ENCODE results near the gene SALL3.

Gene SALL3

DNA sequence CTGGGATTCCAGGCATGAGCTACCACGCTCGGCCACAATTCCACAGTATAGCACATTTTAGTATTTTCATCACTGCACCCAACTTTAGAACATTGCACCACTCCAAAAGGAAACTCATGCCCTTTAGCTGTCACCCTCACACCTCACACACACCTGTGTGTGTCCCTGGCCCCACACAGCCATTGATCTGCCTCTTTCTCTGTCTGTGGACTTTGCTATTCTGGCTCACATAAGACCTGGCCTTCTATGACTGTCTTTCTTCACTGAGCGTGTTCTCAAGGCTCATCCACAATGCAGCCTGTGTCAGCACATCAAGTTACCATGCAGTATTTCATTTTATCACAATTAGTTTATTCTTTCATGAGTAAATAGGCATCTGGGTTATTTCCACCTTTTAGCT lies 69.9 kb downstream of the SALL3 start:
- TF ChIP-seq, protein P1, sequence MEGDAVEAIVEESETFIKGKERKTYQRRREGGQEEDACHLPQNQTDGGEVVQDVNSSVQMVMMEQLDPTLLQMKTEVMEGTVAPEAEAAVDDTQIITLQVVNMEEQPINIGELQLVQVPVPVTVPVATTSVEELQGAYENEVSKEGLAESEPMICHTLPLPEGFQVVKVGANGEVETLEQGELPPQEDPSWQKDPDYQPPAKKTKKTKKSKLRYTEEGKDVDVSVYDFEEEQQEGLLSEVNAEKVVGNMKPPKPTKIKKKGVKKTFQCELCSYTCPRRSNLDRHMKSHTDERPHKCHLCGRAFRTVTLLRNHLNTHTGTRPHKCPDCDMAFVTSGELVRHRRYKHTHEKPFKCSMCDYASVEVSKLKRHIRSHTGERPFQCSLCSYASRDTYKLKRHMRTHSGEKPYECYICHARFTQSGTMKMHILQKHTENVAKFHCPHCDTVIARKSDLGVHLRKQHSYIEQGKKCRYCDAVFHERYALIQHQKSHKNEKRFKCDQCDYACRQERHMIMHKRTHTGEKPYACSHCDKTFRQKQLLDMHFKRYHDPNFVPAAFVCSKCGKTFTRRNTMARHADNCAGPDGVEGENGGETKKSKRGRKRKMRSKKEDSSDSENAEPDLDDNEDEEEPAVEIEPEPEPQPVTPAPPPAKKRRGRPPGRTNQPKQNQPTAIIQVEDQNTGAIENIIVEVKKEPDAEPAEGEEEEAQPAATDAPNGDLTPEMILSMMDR (IDR thresholded peaks at IDR 0.05; ENCODE audit: low read depth, low read length): no peak
- no peak for DNase-seq (ENCODE audit: extremely low read depth, low read depth)

Measured in AG09319 (cell line).